ENCODE measurements around the gene PRDM2. TPM values are rescaled to one million over a fixed set of nuclear protein-coding genes. Genes with fewer than 3 reads are reported as not detected.
A peak's percentile ranks its signal among the peaks of the same experiment; 100 is the strongest.

PRDM2 gene
- total RNA-seq, 4 donors from 2014 or later: 54.4 to 99.1 (median 63.1) TPM

- no peak overlapping the region for H3K4me3 ChIP-seq
- DNase-seq (ENCODE audit: low spot score in 2 of 2): peak in 1 of 2 donors; percentile 58
- H3K4me1 ChIP-seq: no peaks in the 10 kb centered on the region
- no peak overlapping the region for H3K27ac ChIP-seq
- 80% methylated on average over 13 of the region's 13 CpGs for WGBS
- TF ChIP-seq, protein P1, sequence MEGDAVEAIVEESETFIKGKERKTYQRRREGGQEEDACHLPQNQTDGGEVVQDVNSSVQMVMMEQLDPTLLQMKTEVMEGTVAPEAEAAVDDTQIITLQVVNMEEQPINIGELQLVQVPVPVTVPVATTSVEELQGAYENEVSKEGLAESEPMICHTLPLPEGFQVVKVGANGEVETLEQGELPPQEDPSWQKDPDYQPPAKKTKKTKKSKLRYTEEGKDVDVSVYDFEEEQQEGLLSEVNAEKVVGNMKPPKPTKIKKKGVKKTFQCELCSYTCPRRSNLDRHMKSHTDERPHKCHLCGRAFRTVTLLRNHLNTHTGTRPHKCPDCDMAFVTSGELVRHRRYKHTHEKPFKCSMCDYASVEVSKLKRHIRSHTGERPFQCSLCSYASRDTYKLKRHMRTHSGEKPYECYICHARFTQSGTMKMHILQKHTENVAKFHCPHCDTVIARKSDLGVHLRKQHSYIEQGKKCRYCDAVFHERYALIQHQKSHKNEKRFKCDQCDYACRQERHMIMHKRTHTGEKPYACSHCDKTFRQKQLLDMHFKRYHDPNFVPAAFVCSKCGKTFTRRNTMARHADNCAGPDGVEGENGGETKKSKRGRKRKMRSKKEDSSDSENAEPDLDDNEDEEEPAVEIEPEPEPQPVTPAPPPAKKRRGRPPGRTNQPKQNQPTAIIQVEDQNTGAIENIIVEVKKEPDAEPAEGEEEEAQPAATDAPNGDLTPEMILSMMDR (IDR thresholded peaks at IDR 0.05): no peak
- no peak for TF ChIP-seq POLR2AphosphoS5 (IDR thresholded peaks at IDR 0.05)
- TF ChIP-seq EP300 (IDR thresholded peaks at IDR 0.05): no peak
- H3K27me3 ChIP-seq: no peaks in the 10 kb centered on the region
- no peaks in the 10 kb centered on the region for H3K9me3 ChIP-seq
- H3K36me3 ChIP-seq: peaks cover 33% of the 10 kb centered on the region
Measured at GRCh38 chr1:13820055-13820454, 120.1 kb downstream of the PRDM2 start.

DNA sequence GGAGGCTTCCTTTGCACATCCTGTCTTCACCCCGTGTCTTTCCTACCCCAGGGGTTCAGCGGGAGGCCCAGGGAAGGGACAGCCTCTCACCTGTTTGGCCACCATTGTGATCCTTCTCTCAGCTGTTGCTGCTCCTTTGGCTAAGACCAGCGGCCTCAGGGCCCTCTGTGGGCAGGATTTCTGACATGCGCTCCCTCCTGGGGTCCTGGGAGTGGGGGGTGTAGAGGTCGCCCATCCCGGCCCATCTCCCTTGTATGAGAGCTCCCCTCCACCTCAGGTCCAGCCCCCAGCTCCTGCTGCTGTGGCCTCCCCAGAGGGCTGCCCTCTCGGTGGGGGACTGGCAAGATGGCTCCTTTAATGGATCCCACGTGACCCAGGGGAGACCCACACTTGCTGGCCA lies 120.5 kb downstream of the PRDM2 start:
- TF ChIP-seq, protein P1 (IDR thresholded peaks at IDR 0.05): no peak
- TF ChIP-seq POLR2A (IDR thresholded peaks at IDR 0.05) (no peak), POLR2AphosphoS5 (IDR thresholded peaks at IDR 0.05) (no peak), EP300 (IDR thresholded peaks at IDR 0.05) (no peak)
- no peak overlapping the region for H3K4me3 ChIP-seq
- WGBS: 75% methylated on average over 5 of the region's 8 CpGs
- no peaks in the 10 kb centered on the region for H3K9me3 ChIP-seq
- peak in 1 of 2 donors; percentile 58 for DNase-seq (ENCODE audit: low spot score in 2 of 2)
- no peaks in the 10 kb centered on the region for H3K4me1 ChIP-seq
- H3K36me3 ChIP-seq: peaks cover 33% of the 10 kb centered on the region
- H3K27ac ChIP-seq: no peak overlapping the region
- H3K27me3 ChIP-seq: no peaks in the 10 kb centered on the region

- no peaks in the 10 kb centered on the region for H3K27me3 ChIP-seq
- no peaks in the 10 kb centered on the region for H3K9me3 ChIP-seq
- TF ChIP-seq, protein P1 (IDR thresholded peaks at IDR 0.05): no peak
- TF ChIP-seq POLR2AphosphoS5 (IDR thresholded peaks at IDR 0.05): no peak
- TF ChIP-seq POLR2A (IDR thresholded peaks at IDR 0.05): no peak
- TF ChIP-seq EP300 (IDR thresholded peaks at IDR 0.05): no peak
- WGBS: 87% methylated on average over 24 of the region's 24 CpGs
- peak in 1 of 2 donors; percentile 69 for DNase-seq (ENCODE audit: low spot score in 2 of 2)
- H3K4me3 ChIP-seq: no peak overlapping the region
- H3K4me1 ChIP-seq: no peaks in the 10 kb centered on the region
- H3K27ac ChIP-seq: no peak overlapping the region
- peaks cover 33% of the 10 kb centered on the region for H3K36me3 ChIP-seq
Measured at GRCh38 chr1:13823126-13823880, 123.3 kb downstream of the PRDM2 start.

- Histone ChIP-seq H3K4me1 (peaks cover 4% of the 10 kb centered on the region), H3K27me3 (no peaks in the 10 kb centered on the region), H3K9me3 (no peaks in the 10 kb centered on the region), H3K27ac (no peak overlapping the region), H3K4me3 (no peak overlapping the region), H3K36me3 (peaks cover 30% of the 10 kb centered on the region)
- 83% methylated on average over 11 of the region's 11 CpGs for WGBS
- peak in 1 of 2 donors; percentile 60 for DNase-seq (ENCODE audit: low spot score in 2 of 2)
- TF ChIP-seq EP300 (IDR thresholded peaks at IDR 0.05): no peak
- no peak for TF ChIP-seq POLR2A (IDR thresholded peaks at IDR 0.05)
- TF ChIP-seq, protein P1 (IDR thresholded peaks at IDR 0.05): no peak
- TF ChIP-seq POLR2AphosphoS5 (IDR thresholded peaks at IDR 0.05): no peak
Measured at GRCh38 chr1:13823936-13824335, 123.9 kb downstream of the PRDM2 start.

GRCh38 chr1:13824626-13825025 lies 124.6 kb downstream of the PRDM2 start:
- Histone ChIP-seq H3K4me1 (peaks cover 10% of the 10 kb centered on the region), H3K4me3 (no peak overlapping the region), H3K9me3 (no peaks in the 10 kb centered on the region), H3K27ac (no peak overlapping the region), H3K36me3 (peaks cover 27% of the 10 kb centered on the region), H3K27me3 (no peaks in the 10 kb centered on the region)
- WGBS: 97% methylated on average over 9 of the region's 9 CpGs
- TF ChIP-seq POLR2A (IDR thresholded peaks at IDR 0.05) (no peak), EP300 (IDR thresholded peaks at IDR 0.05) (no peak)
- DNase-seq (ENCODE audit: low spot score in 2 of 2): peak in 1 of 2 donors; percentile 21

All from suprapubic skin (tissue), 4 donors.